ENCODE data around the gene EDEM3. TPM values are rescaled to one million over a fixed set of nuclear protein-coding genes. Genes with fewer than 3 reads are reported as not detected.
A peak's percentile ranks its signal among the peaks of the same experiment; 100 is the strongest.

The EDEM3 gene, protein sequence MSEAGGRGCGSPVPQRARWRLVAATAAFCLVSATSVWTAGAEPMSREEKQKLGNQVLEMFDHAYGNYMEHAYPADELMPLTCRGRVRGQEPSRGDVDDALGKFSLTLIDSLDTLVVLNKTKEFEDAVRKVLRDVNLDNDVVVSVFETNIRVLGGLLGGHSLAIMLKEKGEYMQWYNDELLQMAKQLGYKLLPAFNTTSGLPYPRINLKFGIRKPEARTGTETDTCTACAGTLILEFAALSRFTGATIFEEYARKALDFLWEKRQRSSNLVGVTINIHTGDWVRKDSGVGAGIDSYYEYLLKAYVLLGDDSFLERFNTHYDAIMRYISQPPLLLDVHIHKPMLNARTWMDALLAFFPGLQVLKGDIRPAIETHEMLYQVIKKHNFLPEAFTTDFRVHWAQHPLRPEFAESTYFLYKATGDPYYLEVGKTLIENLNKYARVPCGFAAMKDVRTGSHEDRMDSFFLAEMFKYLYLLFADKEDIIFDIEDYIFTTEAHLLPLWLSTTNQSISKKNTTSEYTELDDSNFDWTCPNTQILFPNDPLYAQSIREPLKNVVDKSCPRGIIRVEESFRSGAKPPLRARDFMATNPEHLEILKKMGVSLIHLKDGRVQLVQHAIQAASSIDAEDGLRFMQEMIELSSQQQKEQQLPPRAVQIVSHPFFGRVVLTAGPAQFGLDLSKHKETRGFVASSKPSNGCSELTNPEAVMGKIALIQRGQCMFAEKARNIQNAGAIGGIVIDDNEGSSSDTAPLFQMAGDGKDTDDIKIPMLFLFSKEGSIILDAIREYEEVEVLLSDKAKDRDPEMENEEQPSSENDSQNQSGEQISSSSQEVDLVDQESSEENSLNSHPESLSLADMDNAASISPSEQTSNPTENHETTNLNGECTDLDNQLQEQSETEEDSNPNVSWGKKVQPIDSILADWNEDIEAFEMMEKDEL
- 13.5 TPM for polyA plus RNA-seq (2012; ENCODE audit: insufficient read length, low read depth)

DNA sequence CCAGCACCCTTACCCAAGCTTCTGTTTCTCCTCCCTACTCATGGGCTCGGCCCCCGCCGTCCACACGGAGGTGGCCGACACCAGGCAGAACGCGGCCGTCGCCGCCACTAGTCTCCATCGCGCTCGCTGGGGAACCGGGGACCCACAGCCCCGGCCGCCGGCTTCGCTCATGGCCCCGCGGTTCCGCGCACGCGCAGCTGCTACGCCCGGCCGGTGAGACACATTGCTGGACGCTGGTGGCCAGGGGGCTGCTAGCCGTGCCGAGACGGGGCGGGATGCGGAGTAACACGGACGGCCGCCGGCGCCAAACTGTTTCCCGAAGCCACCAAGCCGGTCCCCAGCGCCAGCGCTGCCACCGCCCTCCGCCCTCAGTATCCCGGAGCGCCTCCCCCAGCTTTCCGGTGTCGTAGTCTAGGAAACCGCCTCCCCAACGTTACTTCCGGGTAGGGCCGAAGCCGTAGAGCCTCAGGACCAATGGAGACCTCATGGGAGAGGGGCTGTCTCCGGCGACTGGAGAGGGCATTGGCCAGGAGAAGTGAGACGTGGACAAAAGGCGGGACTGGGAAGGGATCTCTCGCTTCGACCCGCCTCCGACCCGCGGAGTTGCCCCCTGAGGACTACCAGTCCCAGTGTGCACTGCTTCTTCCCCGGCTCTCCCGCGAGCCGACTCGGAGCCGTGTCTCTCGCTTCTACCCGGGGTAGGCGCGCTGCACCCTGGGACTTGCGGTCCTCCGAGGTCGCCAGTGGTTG lies at the start of gene EDEM3:
Gene EDEM3, minus strand, starts transcription at position 383 of the 750 bp plus-strand sequence. Its CDS starts 212 bp downstream, at position 171.
- TF ChIP-seq TAF1 (IDR thresholded peaks at IDR 0.05; ENCODE audit: borderline replicate concordance, insufficient read depth, low read length) (peak; percentile 68; the same call in 1 of the 2 replicates), FOXP2 (optimal IDR thresholded peaks at IDR 0.05; ENCODE audit: borderline replicate concordance, extremely low read depth, extremely low read length, insufficient read depth) (peak; percentile 29), POLR2AphosphoS5 (IDR thresholded peaks at IDR 0.05; ENCODE audit: low read depth, low read length) (peak; percentile 83), SIN3A (IDR thresholded peaks at IDR 0.05; ENCODE audit: borderline replicate concordance, insufficient read depth, low read length) (0 out of 2 replicates have a peak, but pooled peaks have one; percentile 23)
- TF ChIP-seq, protein P1, sequence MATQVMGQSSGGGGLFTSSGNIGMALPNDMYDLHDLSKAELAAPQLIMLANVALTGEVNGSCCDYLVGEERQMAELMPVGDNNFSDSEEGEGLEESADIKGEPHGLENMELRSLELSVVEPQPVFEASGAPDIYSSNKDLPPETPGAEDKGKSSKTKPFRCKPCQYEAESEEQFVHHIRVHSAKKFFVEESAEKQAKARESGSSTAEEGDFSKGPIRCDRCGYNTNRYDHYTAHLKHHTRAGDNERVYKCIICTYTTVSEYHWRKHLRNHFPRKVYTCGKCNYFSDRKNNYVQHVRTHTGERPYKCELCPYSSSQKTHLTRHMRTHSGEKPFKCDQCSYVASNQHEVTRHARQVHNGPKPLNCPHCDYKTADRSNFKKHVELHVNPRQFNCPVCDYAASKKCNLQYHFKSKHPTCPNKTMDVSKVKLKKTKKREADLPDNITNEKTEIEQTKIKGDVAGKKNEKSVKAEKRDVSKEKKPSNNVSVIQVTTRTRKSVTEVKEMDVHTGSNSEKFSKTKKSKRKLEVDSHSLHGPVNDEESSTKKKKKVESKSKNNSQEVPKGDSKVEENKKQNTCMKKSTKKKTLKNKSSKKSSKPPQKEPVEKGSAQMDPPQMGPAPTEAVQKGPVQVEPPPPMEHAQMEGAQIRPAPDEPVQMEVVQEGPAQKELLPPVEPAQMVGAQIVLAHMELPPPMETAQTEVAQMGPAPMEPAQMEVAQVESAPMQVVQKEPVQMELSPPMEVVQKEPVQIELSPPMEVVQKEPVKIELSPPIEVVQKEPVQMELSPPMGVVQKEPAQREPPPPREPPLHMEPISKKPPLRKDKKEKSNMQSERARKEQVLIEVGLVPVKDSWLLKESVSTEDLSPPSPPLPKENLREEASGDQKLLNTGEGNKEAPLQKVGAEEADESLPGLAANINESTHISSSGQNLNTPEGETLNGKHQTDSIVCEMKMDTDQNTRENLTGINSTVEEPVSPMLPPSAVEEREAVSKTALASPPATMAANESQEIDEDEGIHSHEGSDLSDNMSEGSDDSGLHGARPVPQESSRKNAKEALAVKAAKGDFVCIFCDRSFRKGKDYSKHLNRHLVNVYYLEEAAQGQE (IDR thresholded peaks at IDR 0.05; ENCODE audit: insufficient read depth in 1 of 2, low read depth in 2 of 2, low read length in 2 of 2), result no peak

DNA sequence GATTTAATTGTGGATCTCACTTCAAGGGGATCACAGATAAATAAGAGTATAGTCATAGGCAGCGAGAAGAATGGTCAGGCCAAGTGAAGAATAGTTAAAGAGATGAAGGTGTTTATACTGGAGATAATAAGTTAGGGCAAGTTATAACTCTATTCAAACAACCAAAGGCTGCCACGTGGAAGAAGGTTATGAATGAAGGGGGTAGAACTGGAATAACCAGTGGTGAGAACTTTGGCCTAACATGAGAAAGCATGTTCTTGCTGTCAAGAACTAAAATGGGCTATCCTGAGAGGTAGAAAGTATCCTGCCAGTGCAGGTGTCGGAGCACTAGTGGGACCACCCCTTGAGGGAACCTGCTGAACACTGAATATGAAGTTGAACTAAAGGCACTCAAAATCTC lies 49.6 kb upstream of the EDEM3 start:
- TF ChIP-seq POLR2AphosphoS5 (IDR thresholded peaks at IDR 0.05; ENCODE audit: low read depth, low read length), result no peak
- TF ChIP-seq TAF1 (IDR thresholded peaks at IDR 0.05; ENCODE audit: borderline replicate concordance, insufficient read depth, low read length), result no peak
- TF ChIP-seq SIN3A (IDR thresholded peaks at IDR 0.05; ENCODE audit: borderline replicate concordance, insufficient read depth, low read length), result no peak
- TF ChIP-seq, protein P1 (IDR thresholded peaks at IDR 0.05; ENCODE audit: insufficient read depth in 1 of 2, low read depth in 2 of 2, low read length in 2 of 2), result no peak
- no peak for TF ChIP-seq FOXP2 (optimal IDR thresholded peaks at IDR 0.05; ENCODE audit: borderline replicate concordance, extremely low read depth, extremely low read length, insufficient read depth)

DNA sequence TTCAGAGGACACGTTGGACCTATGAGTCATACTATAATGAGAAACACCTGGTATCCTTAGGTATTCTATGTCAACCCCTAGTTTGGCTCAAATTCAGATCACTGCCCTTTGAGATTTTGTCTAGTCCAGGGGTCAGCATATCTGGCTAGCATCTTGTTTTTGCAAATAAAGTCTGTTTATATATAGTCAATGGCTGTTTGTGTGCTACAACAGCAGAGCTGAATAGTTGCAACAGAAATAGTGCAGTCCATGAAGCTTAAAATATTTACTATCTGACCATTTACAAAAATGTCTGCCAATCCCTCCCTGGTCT lies 48.5 kb upstream of the EDEM3 start:
- TF ChIP-seq POLR2AphosphoS5 (IDR thresholded peaks at IDR 0.05; ENCODE audit: low read depth, low read length), result 0 out of 2 replicates have a peak, but pooled peaks have one; percentile 33
- TF ChIP-seq, protein P1 (IDR thresholded peaks at IDR 0.05; ENCODE audit: insufficient read depth in 1 of 2, low read depth in 2 of 2, low read length in 2 of 2), result no peak

DNA sequence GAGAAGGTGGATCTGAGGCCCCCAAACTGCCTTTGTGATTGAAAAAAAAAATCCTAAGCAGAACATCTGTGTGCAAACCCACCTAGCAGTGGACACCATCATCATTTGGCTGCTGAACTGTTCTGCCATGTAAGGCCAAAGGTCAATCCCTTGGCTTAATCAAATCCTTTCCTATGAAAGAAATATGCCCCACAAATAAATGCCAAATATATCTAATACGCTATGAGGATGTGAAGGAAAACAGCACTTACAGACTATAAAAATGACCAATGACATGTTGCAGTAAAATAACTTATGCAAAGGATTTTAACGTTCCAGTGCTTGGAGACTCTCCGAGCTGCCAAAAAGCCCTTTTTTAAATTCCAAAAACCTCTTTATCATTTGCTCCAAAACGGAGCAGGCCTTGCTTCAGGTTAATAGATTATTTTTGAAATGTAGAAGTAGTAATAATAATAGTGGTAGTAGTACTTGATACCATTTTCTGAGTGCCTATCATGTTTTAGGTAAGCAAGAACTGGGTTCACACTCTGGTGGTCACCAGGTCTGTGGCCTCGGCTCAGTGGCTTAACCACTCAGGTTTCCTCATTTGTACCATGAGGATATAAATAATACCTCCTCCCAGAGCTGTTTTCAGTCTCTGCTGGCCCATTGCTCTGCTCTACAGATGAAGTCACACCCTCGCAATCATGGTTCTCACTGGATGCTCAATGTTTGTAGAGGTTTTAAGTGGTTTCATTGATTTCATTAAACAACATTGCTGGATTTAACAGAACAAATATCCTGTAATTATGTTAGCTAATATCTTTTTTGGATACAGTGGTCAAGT lies 47.9 kb upstream of the EDEM3 start:
- TF ChIP-seq SIN3A (IDR thresholded peaks at IDR 0.05; ENCODE audit: borderline replicate concordance, insufficient read depth, low read length) (no peak), TAF1 (IDR thresholded peaks at IDR 0.05; ENCODE audit: borderline replicate concordance, insufficient read depth, low read length) (no peak), FOXP2 (optimal IDR thresholded peaks at IDR 0.05; ENCODE audit: borderline replicate concordance, extremely low read depth, extremely low read length, insufficient read depth) (no peak), POLR2AphosphoS5 (IDR thresholded peaks at IDR 0.05; ENCODE audit: low read depth, low read length) (no peak)
- TF ChIP-seq, protein P1 (IDR thresholded peaks at IDR 0.05; ENCODE audit: insufficient read depth in 1 of 2, low read depth in 2 of 2, low read length in 2 of 2), result no peak
